CD14-positive monocyte (primary cell): ENCODE measurements around the gene TLCD1. TPM values are rescaled to one million over a fixed set of nuclear protein-coding genes. Genes with fewer than 3 reads are reported as not detected.

Experiments
- DNase-seq, 3 donors: peaks; one replicate each; pipeline ENCODE4 v3.0.0-alpha.2; 2011 to 2022
- H2AFZ ChIP-seq: 2 replicates; pipeline ENCODE4 v1.6.0; 2012; ENCODE audit warnings: mild to moderate bottlenecking, low read depth, low read length, inconsistent platforms; ENCODE audit not compliant: insufficient read depth, poor library complexity, severe bottlenecking
- H3K27ac ChIP-seq, 2 donors: 1 replicate in 1 of 2; 2 replicates in 1 of 2; pipeline ENCODE4 v1.5.1; 2012 to 2013; ENCODE audit warnings: low read length in 2 of 2, control low read depth in 1 of 2, inconsistent platforms in 1 of 2, low read depth in 1 of 2, mild to moderate bottlenecking in 1 of 2
- H3K27me3 ChIP-seq, 2 donors: one replicate each; pipeline versions ENCODE4 v1.6.0 to v1.6.1; 2011 to 2013; ENCODE audit warnings: low read length in 2 of 2; ENCODE audit not compliant: control insufficient read depth in 2 of 2, insufficient read depth in 2 of 2
- H3K36me3 ChIP-seq, 2 donors: replicated peaks in 1 of 2; 1 replicate in 1 of 2; 2 replicates in 1 of 2; pipeline versions ENCODE4 v1.5.1 to v1.6.1; 2012 to 2013; ENCODE audit warnings: low read length in 2 of 2, control low read depth in 1 of 2, inconsistent platforms in 1 of 2, mild to moderate bottlenecking in 1 of 2; ENCODE audit not compliant: insufficient read depth in 2 of 2, control insufficient read depth in 1 of 2
- H3K4me1 ChIP-seq, 2 donors: 1 replicate in 1 of 2; 2 replicates in 1 of 2; pipeline versions ENCODE4 v1.5.1 to v1.6.1; 2012 to 2013; ENCODE audit warnings: low read length in 2 of 2, control low read depth in 1 of 2, inconsistent platforms in 1 of 2, mild to moderate bottlenecking in 1 of 2, moderate library complexity in 1 of 2; ENCODE audit not compliant: insufficient read depth in 2 of 2, control insufficient read depth in 1 of 2
- H3K4me2 ChIP-seq: replicated peaks from 2 replicates; pipeline ENCODE3; 2012; ENCODE audit warnings: low read length, moderate library complexity, mild to moderate bottlenecking; ENCODE audit not compliant: poor library complexity, severe bottlenecking; ENCODE audit errors: extremely low read depth
- H3K4me3 ChIP-seq, 3 experiments: fragments of 200-600 bp in 1 of 3; sonication (generic) in 1 of 3; replicated peaks in 1 of 3; 1 replicate in 2 of 3; 2 replicates in 1 of 3; pipeline ENCODE4 v1.5.1; 2011 to 2013; ENCODE audit warnings: low read length in 3 of 3, mild to moderate bottlenecking in 3 of 3, control low read depth in 2 of 3, low read depth in 2 of 3, inconsistent platforms in 1 of 3, moderate library complexity in 1 of 3
- H3K79me2 ChIP-seq: 2 replicates; pipeline ENCODE4 v1.6.0; 2012; ENCODE audit warnings: mild to moderate bottlenecking, control low read depth, inconsistent platforms, low read length, moderate library complexity; ENCODE audit not compliant: insufficient read depth
- H3K9ac ChIP-seq: 2 replicates; pipeline ENCODE4 v1.6.0; 2017; ENCODE audit warnings: low read length, mild to moderate bottlenecking; ENCODE audit not compliant: insufficient read depth, poor library complexity, severe bottlenecking
- H3K9me3 ChIP-seq, 2 donors: replicated peaks in 1 of 2; 1 replicate in 1 of 2; 2 replicates in 1 of 2; pipeline versions ENCODE4 v1.5.1 to v1.6.1; 2012 to 2013; ENCODE audit warnings: low read length in 2 of 2, control low read depth in 1 of 2; ENCODE audit not compliant: control insufficient read depth in 1 of 2, insufficient read depth in 1 of 2
- H4K20me1 ChIP-seq: 2 replicates; pipeline ENCODE4 v1.6.0; 2012; ENCODE audit warnings: mild to moderate bottlenecking, low read length, control low read depth, moderate library complexity; ENCODE audit not compliant: insufficient read depth
- H3K27ac Mint-ChIP-seq, 7 donors: one replicate each; pipeline ENCODE4 v1.8.0; 2020; ENCODE audit warnings: mild to moderate bottlenecking in 7 of 7, mixed read lengths in 7 of 7, moderate library complexity in 6 of 7, inconsistent platforms in 2 of 7
- H3K27me3 Mint-ChIP-seq, 3 donors: one replicate each; pipeline ENCODE4 v1.8.0; 2021 to 2022; ENCODE audit warnings: low read depth in 3 of 3, mild to moderate bottlenecking in 3 of 3, mixed read lengths in 3 of 3, moderate library complexity in 3 of 3, inconsistent platforms in 1 of 3
- H3K36me3 Mint-ChIP-seq, 2 donors: one replicate each; pipeline ENCODE4 v1.8.0; 2020; ENCODE audit warnings: mixed read lengths in 2 of 2, inconsistent platforms in 1 of 2, mild to moderate bottlenecking in 1 of 2
- H3K4me1 Mint-ChIP-seq: one replicate; pipeline ENCODE4 v1.8.0; 2020; ENCODE audit warnings: mild to moderate bottlenecking, mixed read lengths
- H3K4me3 Mint-ChIP-seq, 2 donors: one replicate each; pipeline ENCODE4 v1.8.0; 2020; ENCODE audit warnings: mild to moderate bottlenecking in 2 of 2, mixed read lengths in 2 of 2, moderate library complexity in 1 of 2
- H3K9me3 Mint-ChIP-seq, 7 donors: one replicate each; pipeline ENCODE4 v1.8.0; 2020 to 2022; ENCODE audit warnings: mixed read lengths in 7 of 7, mild to moderate bottlenecking in 6 of 7, moderate library complexity in 6 of 7, inconsistent platforms in 2 of 7
- WGBS: methylation state at CpG from one replicate; pipeline ENCODE4 v1.1.5; 2013; ENCODE audit warnings: missing lambda C conversion rate; ENCODE audit not compliant: insufficient coverage; 5-methylcytosine and 5-hydroxymethylcytosine counted together
- intact Hi-C, 2 donors: fragments of 100-400 bp; cut with micrococcal nuclease; formaldehyde crosslinking; loops; one replicate each; pipeline versions ENCODE4 v1.15.0 to v1.15.1; 2023
- polyA plus RNA-seq, 3 donors: library from polyadenylated mRNA; depleted of rRNA in 1 of 3; unstranded in 2 of 3; stranded (reverse) in 1 of 3; fragments of 300-500 nt in 2 of 3; fragments of >200 nt in 1 of 3; fragmentation: Illumina TruSeq in 2 of 3; gene quantifications; 1 replicate in 2 of 3; 2 replicates in 1 of 3; pipeline ENCODE4 v1.2.3, GENCODE V29; 2012 to 2021
- TF ChIP-seq, protein P1 (sequence below): fragments of 200-600 bp; IDR thresholded peaks from one replicate; pipeline ENCODE4 v1.8.0; 2022; ENCODE audit warnings: antibody characterized with exemption, mild to moderate bottlenecking

TLCD1 gene
- polyA plus RNA-seq, 3 donors, result 0.79 TPM; not detected in 2

- 100% methylated on average over 1 of the region's 7 CpGs for WGBS
- H3K36me3 ChIP-seq, result peaks cover 18 to 30% of the 10 kb centered on the region in 2 donors
- peaks cover 6% of the 10 kb centered on the region for H3K4me1 Mint-ChIP-seq
- H3K4me3 Mint-ChIP-seq, result no peak overlapping the region
- H2AFZ ChIP-seq, result no peak overlapping the region
- H3K4me1 ChIP-seq, result peaks cover under 1% of the 10 kb centered on the region in 2 donors
- H3K27ac Mint-ChIP-seq, result no peak overlapping the region
- intact Hi-C loops, result no loop called here
- no peak overlapping the region for H3K4me2 ChIP-seq
- H4K20me1 ChIP-seq, result no peaks in the 10 kb centered on the region
- H3K9ac ChIP-seq, result no peak overlapping the region
- H3K79me2 ChIP-seq, result no peaks in the 10 kb centered on the region
- peaks cover 30 to 39% of the 10 kb centered on the region in 2 donors for H3K36me3 Mint-ChIP-seq
- H3K9me3 Mint-ChIP-seq, result no peaks in the 10 kb centered on the region
- H3K27me3 Mint-ChIP-seq, result peaks cover 0 to 4% (median 0%) of the 10 kb centered on the region in 3 donors
- H3K27me3 ChIP-seq, result no peaks in the 10 kb centered on the region
- no peak for DNase-seq
- H3K9me3 ChIP-seq, result no peaks in the 10 kb centered on the region
- no peak overlapping the region for H3K27ac ChIP-seq
- H3K4me3 ChIP-seq, result no peak overlapping the region
- TF ChIP-seq, protein P1, sequence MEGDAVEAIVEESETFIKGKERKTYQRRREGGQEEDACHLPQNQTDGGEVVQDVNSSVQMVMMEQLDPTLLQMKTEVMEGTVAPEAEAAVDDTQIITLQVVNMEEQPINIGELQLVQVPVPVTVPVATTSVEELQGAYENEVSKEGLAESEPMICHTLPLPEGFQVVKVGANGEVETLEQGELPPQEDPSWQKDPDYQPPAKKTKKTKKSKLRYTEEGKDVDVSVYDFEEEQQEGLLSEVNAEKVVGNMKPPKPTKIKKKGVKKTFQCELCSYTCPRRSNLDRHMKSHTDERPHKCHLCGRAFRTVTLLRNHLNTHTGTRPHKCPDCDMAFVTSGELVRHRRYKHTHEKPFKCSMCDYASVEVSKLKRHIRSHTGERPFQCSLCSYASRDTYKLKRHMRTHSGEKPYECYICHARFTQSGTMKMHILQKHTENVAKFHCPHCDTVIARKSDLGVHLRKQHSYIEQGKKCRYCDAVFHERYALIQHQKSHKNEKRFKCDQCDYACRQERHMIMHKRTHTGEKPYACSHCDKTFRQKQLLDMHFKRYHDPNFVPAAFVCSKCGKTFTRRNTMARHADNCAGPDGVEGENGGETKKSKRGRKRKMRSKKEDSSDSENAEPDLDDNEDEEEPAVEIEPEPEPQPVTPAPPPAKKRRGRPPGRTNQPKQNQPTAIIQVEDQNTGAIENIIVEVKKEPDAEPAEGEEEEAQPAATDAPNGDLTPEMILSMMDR, result no peak
Observed at GRCh38 chr17:28755486-28755885, 29.5 kb upstream of the TLCD1 start.

DNA sequence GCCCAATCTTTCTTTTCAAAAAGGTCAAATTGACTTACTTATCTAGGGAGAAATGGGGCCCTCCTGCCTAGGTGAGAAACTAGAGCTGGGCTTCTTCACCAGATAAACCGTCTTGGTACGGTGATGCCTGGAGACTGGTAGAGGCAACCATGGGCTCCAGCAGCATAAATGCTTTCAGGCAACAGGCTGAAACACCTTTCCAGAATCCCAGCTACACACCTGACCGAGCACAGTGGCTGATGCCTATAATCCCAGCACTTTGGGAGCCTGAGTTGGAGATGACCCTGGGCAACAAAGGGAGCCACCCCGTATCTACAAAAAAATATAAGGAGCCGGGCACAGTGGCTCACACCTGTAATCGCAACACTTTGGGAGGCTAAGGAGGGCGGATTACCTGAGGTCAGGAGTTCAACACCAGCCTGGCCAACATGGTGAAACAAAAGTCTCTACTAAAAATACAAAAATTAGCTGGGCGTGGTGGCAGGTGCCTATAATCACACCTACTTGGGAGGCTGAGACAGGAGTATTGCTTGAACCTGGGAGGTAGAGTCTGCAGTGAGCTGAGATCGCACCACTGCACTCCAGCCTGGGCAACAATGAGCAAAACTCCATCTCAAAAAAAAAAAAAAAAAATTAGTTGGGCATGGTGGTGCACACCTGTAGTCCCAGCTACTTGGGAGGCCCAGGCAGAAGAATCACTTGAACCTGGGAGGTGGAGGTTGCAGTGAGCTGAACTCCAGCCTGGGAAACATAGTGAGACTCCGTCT, 25.8 kb upstream of the TLCD1 start:
- H4K20me1 ChIP-seq, result no peaks in the 10 kb centered on the region
- intact Hi-C loops, result no loop called here
- H2AFZ ChIP-seq, result no peak overlapping the region
- no peak overlapping the region for H3K4me3 Mint-ChIP-seq
- no peaks in the 10 kb centered on the region for H3K79me2 ChIP-seq
- no peaks in the 10 kb centered on the region for H3K4me1 ChIP-seq
- peaks cover 2 to 11% (median 3%) of the 10 kb centered on the region in 3 donors for H3K27me3 Mint-ChIP-seq
- H3K27ac Mint-ChIP-seq, result no peak overlapping the region
- no peaks in the 10 kb centered on the region for H3K9me3 ChIP-seq
- no peaks in the 10 kb centered on the region for H3K36me3 ChIP-seq
- no peak overlapping the region for H3K4me2 ChIP-seq
- H3K9ac ChIP-seq, result no peak overlapping the region
- H3K4me1 Mint-ChIP-seq, result peaks cover 6% of the 10 kb centered on the region
- 98% methylated on average over 5 of the region's 10 CpGs for WGBS
- DNase-seq, result no peak
- no peaks in the 10 kb centered on the region for H3K9me3 Mint-ChIP-seq
- H3K27ac ChIP-seq, result no peak overlapping the region
- TF ChIP-seq, protein P1, result no peak
- H3K27me3 ChIP-seq, result no peaks in the 10 kb centered on the region
- H3K36me3 Mint-ChIP-seq, result peaks cover 5 to 14% of the 10 kb centered on the region in 2 donors
- no peak overlapping the region for H3K4me3 ChIP-seq
